ENCODE measurements around the gene CCSAP. TPM values are rescaled to one million over a fixed set of nuclear protein-coding genes. Genes with fewer than 3 reads are reported as not detected.
"Not testable (repeated sequence)": the region's sequence is repeated elsewhere in the genome, so short reads cannot be mapped to it uniquely, and the experiment has no call there.

CCSAP gene
- total RNA-seq, 2 experiments from 2014 or later, result 7.6 to 8.2 TPM

DNA sequence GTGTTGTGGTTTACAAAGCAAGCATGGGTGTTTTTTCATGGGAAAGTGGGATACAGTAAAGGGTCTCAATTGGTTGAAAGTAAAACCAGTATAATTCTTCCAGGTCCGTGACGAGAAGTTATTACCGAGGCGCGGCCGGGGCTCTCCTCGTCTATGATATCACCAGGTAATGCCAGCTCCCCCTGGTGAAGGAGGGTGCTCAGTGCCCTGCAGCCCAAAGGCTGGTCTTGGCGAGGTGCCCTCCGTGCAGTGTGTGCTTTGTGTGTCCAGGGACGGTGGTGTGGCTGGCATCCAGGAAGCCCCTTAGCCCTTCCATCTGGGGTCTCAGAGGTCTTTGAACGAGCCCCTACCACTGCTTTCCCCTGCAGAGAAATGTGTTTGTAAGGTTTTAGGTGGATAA is 47.1 kb downstream of the CCSAP start:
- no peaks in the 10 kb centered on the region for H3K27me3 Mint-ChIP-seq
- no peak overlapping the region for H3K4me3 Mint-ChIP-seq
- no peak for DNase-seq
- peaks cover 2% of the 10 kb centered on the region for H3K9me3 Mint-ChIP-seq
- no peaks in the 10 kb centered on the region for H3K4me1 Mint-ChIP-seq
- H3K36me3 Mint-ChIP-seq, result peaks cover 19% of the 10 kb centered on the region
- H3K27ac Mint-ChIP-seq, result no peak overlapping the region

DNA sequence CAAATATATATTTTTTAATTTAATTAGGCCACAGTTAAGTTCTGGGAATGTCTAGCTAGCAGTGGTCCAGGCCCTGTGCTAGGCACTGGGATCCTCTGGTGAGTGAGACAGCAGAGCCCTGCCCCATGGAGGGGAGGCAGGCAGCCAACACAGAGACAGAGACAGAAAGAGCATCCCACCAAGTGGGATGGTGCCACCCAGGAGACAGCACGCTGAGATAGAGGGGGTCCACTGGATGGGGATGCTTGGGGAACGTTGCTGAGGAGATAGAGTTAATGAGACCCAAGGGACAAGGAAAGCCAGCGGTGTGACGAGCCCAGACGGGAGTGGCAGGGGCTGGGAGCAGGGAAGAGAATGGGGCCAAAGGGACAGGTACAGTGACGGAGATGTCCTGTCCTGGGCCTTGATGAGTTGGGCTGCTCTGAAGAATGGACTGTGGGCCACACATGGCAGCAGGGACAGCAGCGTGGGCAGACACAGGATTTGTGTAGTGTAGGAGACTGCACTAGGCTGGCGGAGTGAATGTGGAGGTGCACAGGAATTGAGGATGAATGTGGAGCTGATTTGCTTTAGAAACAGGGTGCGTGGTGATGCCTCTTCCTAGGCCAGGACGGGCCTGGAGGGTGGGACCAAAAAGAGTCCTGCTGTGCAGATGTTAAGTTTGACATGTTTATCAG is 49.2 kb downstream of the CCSAP start:
- no peaks in the 10 kb centered on the region for H3K4me1 Mint-ChIP-seq
- peaks cover 2% of the 10 kb centered on the region for H3K9me3 Mint-ChIP-seq
- no peak overlapping the region for H3K4me3 Mint-ChIP-seq
- no peak overlapping the region for H3K27ac Mint-ChIP-seq
- peaks cover 22% of the 10 kb centered on the region for H3K36me3 Mint-ChIP-seq
- no peak for DNase-seq
- H3K27me3 Mint-ChIP-seq, result no peaks in the 10 kb centered on the region

DNA sequence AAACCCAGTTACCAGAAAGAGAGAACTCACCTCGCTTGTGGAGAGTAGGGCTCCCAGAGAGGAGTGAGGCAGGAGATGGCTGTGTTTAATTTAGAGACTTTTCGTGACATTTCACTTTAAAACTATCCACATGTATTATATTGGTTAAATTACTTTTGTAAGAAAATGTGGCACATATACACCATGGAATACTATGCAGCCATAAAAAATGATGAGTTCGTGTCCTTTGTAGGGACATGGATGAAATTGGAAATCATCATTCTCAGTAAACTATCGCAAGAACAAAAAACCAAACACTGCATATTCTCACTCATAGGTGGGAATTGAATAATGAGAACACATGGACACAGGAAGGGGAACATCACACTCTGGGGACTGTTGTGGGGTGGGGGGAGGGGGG is 51.2 kb downstream of the CCSAP start:
- H3K4me3 Mint-ChIP-seq, H3K27me3 Mint-ChIP-seq, H3K9me3 Mint-ChIP-seq, H3K27ac Mint-ChIP-seq, DNase-seq, H3K4me1 Mint-ChIP-seq: not testable (repeated sequence)
- peaks cover 22% of the 10 kb centered on the region for H3K36me3 Mint-ChIP-seq

DNA sequence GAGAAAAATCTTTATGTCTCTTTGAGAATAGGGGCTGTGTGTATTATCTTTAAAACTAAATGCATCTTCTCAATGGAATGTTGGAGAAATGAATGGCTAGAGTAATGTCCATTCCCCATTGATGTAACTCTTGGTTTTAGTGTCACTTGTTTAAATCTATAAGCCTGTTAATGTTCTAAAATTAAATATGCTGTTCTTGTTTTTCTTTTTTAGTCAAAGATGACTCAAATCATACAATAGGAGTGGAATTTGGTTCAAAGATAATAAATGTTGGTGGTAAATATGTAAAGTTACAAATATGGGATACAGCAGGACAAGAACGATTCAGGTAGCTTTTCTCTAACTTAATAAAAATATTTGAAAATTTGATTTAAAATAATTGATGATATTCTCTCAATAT is 54.3 kb downstream of the CCSAP start:
- DNase-seq, result no peak
- Mint-ChIP-seq H3K27ac (no peak overlapping the region), H3K27me3 (no peaks in the 10 kb centered on the region), H3K4me3 (no peak overlapping the region), H3K36me3 (peaks cover 23% of the 10 kb centered on the region), H3K9me3 (peaks cover 2% of the 10 kb centered on the region), H3K4me1 (peaks cover 22% of the 10 kb centered on the region)

DNA sequence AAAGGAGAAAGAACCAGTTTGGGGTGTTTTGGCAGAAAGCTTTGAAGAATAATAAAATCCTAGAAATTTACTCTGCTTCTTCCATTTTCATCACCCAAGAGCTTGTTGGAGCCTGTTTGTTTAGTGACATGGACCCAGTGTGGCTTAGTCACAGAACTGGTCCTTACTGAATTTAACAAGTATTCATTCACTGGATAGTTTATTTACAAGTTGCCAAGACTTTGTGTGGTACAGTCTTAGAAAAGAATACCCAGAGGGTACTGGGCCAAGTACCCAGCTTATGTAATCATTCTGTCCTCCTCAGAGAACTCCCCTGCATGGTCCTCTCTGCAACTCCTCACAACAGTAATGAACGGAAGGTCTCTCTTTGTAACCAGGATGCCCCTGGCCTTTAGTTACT is 55.6 kb downstream of the CCSAP start:
- H3K9me3 Mint-ChIP-seq, result peaks cover 2% of the 10 kb centered on the region
- peaks cover 28% of the 10 kb centered on the region for H3K4me1 Mint-ChIP-seq
- no peak overlapping the region for H3K27ac Mint-ChIP-seq
- DNase-seq, result no peak
- H3K27me3 Mint-ChIP-seq, result no peaks in the 10 kb centered on the region
- peaks cover 35% of the 10 kb centered on the region for H3K36me3 Mint-ChIP-seq
- H3K4me3 Mint-ChIP-seq, result no peak overlapping the region

DNA sequence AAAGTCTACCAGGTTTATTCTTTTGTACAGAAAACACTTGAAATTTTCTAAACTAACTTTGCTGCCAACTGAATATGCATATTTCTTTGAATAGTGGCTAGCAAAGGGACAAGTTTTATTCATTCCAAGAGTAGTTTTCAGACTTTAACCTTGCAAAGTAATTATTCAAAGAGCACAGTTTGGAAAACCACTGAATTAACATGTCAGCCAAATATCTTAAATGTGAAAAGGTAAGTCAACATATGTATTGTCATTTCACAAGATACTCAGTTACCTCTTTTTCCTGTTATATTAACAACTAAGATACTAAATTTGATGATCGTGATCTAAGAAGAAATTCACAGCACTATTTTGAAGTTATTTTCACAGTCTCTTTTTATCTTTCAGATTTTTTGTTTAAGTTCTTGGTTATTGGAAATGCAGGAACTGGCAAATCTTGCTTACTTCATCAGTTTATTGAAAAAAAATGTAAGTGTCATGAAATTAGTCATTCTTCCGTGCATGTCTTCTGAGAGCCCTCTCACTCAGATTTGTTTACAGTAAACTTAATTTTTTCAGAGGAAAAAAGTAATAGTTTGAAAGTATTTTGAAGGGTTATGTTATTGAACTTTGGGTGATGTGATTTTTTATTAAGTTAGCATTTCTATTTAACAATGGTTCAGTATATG is 56.6 kb downstream of the CCSAP start:
- Mint-ChIP-seq H3K27ac (no peak overlapping the region), H3K4me1 (peaks cover 34% of the 10 kb centered on the region), H3K4me3 (no peak overlapping the region), H3K36me3 (peaks cover 37% of the 10 kb centered on the region), H3K9me3 (peaks cover 2% of the 10 kb centered on the region), H3K27me3 (no peaks in the 10 kb centered on the region)
- DNase-seq, result no peak

DNA sequence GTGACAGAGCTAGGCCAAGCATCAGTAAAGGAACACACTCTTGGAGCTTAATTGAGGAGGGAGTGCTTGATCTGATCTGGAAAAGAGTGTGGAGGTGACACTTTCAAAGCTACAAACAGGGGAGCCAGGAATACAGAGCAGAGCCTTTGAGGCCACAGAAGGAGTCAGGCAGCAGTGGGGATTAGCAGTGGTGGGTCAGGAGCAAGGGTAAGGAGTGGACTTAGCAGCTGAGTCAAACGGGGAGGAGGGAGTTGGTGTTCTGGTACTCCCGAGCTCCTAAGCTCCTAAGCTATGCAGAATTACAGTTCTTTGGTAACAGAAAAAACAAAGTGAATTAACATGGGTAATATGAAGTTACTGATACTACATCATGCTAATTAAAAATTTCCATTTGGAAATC is 57.4 kb downstream of the CCSAP start:
- H3K4me1 Mint-ChIP-seq, result peaks cover 37% of the 10 kb centered on the region
- H3K4me3 Mint-ChIP-seq, result no peak overlapping the region

DNA sequence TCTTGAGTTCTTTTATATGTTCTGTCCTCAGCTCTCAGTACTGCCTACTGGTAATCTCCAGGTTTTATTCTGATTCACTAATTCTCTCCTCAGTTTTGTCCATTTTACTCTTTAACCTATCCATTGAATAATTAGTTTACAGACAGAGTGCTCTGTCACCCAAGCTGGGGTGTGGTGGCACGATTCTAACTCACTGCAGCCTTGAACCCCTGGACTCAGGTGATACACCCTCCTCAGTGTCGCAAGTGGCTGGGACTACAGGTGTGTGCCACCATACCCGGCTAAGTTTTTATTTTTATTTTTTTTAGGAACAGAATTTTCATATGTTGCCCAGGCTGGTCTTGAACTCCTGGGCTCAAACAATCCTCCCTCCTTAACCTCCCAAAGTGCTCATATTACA is 58.0 kb downstream of the CCSAP start:
- Mint-ChIP-seq H3K27ac (no peak overlapping the region), H3K36me3 (peaks cover 25% of the 10 kb centered on the region), H3K27me3 (no peaks in the 10 kb centered on the region), H3K9me3 (no peaks in the 10 kb centered on the region), H3K4me1 (peaks cover 43% of the 10 kb centered on the region), H3K4me3 (no peak overlapping the region)
- no peak for DNase-seq

More for the DNA sequence above, 57.4 kb downstream of the CCSAP start:
- peaks cover 30% of the 10 kb centered on the region for H3K36me3 Mint-ChIP-seq
- no peak overlapping the region for H3K27ac Mint-ChIP-seq
- no peaks in the 10 kb centered on the region for H3K27me3 Mint-ChIP-seq
- no peaks in the 10 kb centered on the region for H3K9me3 Mint-ChIP-seq
- DNase-seq, result no peak

DNA sequence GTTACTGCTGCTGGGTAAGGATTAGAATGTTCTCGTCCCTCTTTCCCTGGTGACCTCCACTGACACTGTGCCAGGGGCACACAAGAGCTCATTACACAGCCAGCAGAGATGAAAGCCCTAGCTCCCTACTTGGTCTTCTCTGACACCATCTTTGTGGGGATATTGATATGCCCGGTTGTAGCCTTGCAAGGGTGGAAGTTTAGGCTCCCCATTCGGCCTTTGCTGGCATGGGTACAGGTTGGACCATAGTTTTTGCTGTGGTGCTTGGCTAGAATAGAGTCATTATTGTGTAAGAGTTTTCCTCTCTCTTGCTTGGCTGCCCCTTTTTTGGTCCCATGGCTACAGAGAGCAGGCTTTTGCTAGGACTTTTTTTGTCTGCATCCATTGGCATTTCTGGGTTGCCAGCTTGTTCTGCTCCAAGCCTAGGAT is 59.6 kb downstream of the CCSAP start:
- Mint-ChIP-seq H3K27ac (no peak overlapping the region), H3K27me3 (no peaks in the 10 kb centered on the region), H3K4me1 (peaks cover 40% of the 10 kb centered on the region), H3K36me3 (peaks cover 20% of the 10 kb centered on the region), H3K4me3 (no peak overlapping the region), H3K9me3 (no peaks in the 10 kb centered on the region)
- DNase-seq, result no peak

DNA sequence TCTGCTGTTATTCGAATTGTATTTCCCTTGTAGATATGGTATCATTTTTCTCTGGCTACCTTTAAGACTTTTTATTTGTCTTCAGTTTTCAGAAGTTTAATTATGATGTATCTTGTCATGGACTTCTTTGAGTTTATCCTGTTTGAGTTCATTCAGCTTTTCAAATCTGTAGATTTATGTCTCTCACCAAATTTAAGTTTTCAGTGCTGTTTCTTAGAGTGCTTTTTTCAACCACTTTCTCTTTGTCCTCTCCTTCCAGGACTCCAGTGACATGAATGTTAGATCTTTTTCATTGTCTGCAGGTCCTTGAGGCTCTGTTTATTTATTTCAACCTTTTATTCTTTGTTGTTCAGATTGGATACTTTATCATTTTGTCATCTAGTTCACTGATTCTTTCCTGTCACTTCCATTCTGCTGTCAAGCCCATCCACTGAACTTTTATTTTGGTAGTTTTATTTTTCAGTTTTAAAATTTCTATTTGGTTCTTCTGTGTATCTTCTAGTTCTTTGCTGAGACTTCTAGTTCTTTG is 60.5 kb downstream of the CCSAP start:
- Mint-ChIP-seq H3K27ac (no peak overlapping the region), H3K9me3 (no peaks in the 10 kb centered on the region), H3K36me3 (peaks cover 20% of the 10 kb centered on the region), H3K4me3 (no peak overlapping the region), H3K27me3 (no peaks in the 10 kb centered on the region), H3K4me1 (peaks cover 40% of the 10 kb centered on the region)
- DNase-seq, result no peak

DNA sequence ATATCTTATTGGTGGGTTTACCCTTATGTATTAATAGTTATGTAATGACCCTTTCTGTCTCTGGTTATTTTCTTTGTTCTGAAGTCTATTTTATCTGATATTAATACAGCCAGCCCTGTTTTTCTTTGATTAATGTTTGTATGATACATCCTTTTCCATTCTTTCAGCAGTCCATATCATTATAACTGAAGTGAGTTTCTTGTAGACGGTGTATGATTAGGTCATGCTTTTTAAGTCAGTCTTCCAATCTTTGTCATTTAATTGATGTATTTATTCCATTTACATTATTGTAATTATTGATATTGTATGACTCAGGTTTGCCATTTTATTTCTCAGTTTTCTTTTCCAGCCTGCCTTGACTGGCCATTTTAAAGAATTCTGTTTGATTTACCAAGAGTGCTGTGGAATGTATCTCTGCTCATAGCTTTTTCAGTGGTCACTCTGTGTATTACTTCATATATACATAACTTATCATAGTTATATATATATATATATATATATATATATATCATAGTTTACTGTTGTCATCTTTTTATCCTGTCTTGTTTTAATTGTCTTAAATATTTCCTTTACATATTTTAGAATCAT is 61.4 kb downstream of the CCSAP start:
- DNase-seq, result no peak
- Mint-ChIP-seq H3K36me3 (peaks cover 21% of the 10 kb centered on the region), H3K27ac (no peak overlapping the region), H3K9me3 (no peaks in the 10 kb centered on the region), H3K4me1 (peaks cover 34% of the 10 kb centered on the region), H3K27me3 (no peaks in the 10 kb centered on the region), H3K4me3 (no peak overlapping the region)

DNA sequence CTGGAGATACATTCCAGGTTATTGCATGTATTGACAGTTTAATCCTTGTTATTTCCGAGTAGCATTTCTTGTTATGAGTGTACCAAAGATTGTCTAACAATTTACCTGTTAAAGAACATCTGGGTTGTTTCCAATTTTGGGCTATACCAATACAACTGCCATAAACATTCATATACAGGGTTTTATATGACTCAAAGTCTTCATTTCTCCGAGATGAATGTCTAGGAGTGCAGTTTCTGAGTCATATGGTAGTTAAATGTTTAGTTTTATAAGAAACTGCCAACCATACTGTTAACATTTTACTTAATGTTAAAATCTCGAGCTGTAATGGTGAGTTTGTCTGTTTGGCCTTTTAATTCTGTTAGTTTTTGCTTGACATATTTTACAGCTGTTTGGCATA is 61.9 kb downstream of the CCSAP start:
- no peak overlapping the region for H3K4me3 Mint-ChIP-seq
- no peak for DNase-seq
- H3K9me3 Mint-ChIP-seq, result no peaks in the 10 kb centered on the region
- H3K27ac Mint-ChIP-seq, result no peak overlapping the region
- H3K4me1 Mint-ChIP-seq, result peaks cover 30% of the 10 kb centered on the region
- peaks cover 26% of the 10 kb centered on the region for H3K36me3 Mint-ChIP-seq
- no peaks in the 10 kb centered on the region for H3K27me3 Mint-ChIP-seq

DNA sequence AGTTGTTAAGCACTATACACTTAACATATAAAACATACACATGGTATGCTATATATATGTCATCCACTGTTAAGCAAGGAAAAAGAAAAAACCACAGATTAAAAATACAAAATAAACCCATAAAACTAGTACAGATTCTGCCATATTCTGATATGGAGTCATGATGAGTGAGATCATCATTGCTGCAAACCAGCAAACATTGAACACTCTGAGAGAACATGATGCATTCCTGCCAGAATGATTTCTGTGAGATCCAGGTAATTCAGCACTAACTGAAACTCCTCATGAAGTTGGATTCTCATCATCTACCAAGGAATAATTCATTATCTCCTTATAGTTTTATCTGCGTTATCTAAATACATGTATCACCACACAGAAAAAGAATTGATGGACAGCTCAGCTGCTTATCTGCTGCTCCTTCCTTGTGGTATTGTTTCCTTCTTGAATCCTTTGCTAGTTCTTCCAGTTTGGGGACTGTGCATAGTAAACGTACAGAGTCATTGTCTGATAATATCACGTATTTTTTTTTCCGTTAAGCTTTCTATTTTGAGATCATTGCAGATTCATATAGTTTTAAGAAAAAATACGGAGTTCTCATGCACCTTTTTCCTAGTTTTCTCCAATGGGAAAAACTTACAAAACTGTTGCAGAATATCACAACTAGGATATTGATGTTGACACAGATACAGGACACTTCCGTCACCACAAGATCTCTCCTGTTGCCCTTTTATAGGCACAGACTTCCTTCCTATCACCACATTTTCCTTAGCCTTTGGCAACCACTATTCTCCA is 62.6 kb downstream of the CCSAP start:
- Mint-ChIP-seq H3K27me3 (no peaks in the 10 kb centered on the region), H3K9me3 (no peaks in the 10 kb centered on the region), H3K4me1 (peaks cover 25% of the 10 kb centered on the region), H3K4me3 (no peak overlapping the region), H3K36me3 (peaks cover 26% of the 10 kb centered on the region), H3K27ac (no peak overlapping the region)
- DNase-seq, result no peak

DNA sequence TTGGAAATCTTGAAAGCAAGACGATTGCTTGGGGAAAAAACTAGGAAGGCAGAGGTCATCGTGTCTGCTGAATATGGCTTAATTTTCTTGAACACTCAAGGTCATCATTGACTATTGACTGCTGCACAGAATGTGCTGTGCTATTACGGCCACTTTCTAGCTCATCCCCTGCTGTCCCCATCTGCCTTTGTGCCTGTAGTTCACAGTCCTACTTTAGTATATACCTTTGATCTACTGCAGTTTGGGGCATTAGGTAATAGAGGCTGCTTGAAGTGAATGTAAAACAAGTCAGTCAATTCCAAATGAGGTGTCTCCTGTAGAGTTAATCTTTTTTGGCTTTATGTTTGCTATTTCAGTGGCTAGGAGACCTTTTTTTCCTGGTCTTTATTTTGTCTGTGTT is 63.6 kb downstream of the CCSAP start:
- Mint-ChIP-seq H3K27ac (no peak overlapping the region), H3K4me3 (no peak overlapping the region), H3K27me3 (no peaks in the 10 kb centered on the region), H3K9me3 (no peaks in the 10 kb centered on the region), H3K4me1 (peaks cover 24% of the 10 kb centered on the region), H3K36me3 (peaks cover 25% of the 10 kb centered on the region)
- DNase-seq, result no peak

DNA sequence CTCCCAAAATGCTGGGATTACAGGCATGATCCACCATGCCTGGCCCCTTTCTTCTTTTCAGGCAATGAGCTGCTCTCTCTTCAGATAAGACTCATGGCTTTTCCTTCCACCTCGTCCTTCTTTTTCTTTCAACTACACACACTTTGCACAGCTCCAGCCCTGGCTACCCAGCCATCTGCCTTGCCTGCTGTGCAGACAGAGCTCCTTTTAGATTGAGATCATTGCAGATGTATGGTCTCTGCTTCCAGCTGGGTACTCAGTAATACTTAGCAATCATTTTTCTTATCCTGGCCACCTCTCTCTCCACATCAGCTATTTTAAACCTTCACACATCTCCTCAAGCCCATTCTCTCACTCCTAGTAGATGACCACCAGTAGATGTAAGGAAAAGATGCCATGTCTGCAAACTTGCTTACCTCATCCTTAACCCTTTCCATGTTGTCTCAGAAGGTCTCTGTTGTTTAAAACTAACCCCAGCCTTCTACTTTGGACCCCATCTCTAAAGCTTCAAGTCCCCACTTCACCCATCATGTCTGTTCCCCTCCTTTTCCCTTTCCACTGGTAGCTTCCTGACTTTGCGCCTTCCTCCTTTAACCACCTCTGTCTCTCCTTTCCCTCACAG is 64.6 kb downstream of the CCSAP start:
- no peaks in the 10 kb centered on the region for H3K27me3 Mint-ChIP-seq
- peaks cover 21% of the 10 kb centered on the region for H3K36me3 Mint-ChIP-seq
- H3K27ac Mint-ChIP-seq, result no peak overlapping the region
- H3K4me3 Mint-ChIP-seq, result no peak overlapping the region
- H3K9me3 Mint-ChIP-seq, result no peaks in the 10 kb centered on the region
- no peak for DNase-seq
- peaks cover 25% of the 10 kb centered on the region for H3K4me1 Mint-ChIP-seq

All from activated naive CD8-positive, alpha-beta T cell treated with anti-CD3 and anti-CD28 coated beads for 36 hours (primary cell).